ENCODE data around the gene PPP1R14D.

PPP1R14D gene

GRCh38 chr15:40829115-40829514, 607 bp upstream of the PPP1R14D start:
- H3K27ac ChIP-seq: no peak overlapping the region
- CTCF ChIA-PET: interaction anchor here (1.6 kb wide), 1 partner anchor 65 kb away, joined by 6 read pairs; the partner anchor contains the start of gene VPS18
- POLR2A ChIA-PET (ENCODE audit: low non-redundant PET): no interaction called here
- TF ChIP-seq, protein P1, sequence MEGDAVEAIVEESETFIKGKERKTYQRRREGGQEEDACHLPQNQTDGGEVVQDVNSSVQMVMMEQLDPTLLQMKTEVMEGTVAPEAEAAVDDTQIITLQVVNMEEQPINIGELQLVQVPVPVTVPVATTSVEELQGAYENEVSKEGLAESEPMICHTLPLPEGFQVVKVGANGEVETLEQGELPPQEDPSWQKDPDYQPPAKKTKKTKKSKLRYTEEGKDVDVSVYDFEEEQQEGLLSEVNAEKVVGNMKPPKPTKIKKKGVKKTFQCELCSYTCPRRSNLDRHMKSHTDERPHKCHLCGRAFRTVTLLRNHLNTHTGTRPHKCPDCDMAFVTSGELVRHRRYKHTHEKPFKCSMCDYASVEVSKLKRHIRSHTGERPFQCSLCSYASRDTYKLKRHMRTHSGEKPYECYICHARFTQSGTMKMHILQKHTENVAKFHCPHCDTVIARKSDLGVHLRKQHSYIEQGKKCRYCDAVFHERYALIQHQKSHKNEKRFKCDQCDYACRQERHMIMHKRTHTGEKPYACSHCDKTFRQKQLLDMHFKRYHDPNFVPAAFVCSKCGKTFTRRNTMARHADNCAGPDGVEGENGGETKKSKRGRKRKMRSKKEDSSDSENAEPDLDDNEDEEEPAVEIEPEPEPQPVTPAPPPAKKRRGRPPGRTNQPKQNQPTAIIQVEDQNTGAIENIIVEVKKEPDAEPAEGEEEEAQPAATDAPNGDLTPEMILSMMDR (conservative IDR thresholded peaks at IDR 0.05; ENCODE audit: low read depth): no peak
- DNase-seq (ENCODE audit: low spot score): no peak

DNA sequence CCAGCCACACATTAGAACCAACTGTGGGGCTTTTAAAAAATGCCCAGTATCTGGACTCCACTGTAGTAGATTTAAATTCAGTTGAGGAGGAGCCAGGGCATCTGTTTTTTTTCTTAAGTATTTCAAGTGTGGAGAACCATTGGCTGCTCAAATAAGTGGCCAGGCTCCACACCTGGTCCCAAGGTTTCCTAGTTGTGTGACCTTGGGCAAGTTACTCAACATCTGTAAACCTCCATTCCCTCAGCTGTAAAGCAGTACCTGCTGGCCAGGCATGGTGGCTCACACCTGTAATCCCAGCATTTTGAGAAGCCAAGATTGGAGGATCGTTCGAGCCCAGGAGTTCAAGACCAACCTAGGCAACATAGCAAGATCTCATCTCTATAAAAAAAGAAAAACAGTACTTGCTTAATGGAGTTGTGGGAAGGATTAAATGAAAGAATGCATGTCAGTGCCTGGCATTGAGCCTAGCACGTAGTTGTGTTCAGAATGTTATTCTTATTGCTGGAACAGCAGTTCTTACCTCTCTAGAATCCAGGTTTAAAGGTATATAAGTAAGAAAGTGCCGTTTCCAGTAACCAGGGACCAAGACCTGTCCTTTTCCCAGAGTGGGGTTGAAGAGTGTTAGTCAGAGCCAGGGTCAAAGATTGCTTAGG, 2.0 kb downstream of the PPP1R14D start:
- H3K27ac ChIP-seq: no peak overlapping the region
- no peak for DNase-seq (ENCODE audit: low spot score)
- TF ChIP-seq, protein P1 (conservative IDR thresholded peaks at IDR 0.05; ENCODE audit: low read depth): no peak
- CTCF ChIA-PET: interaction anchor here (0.7 kb wide), 1 partner anchor 33 kb away, joined by 6 read pairs; no protein-coding TSS in a partner anchor
- POLR2A ChIA-PET (ENCODE audit: low non-redundant PET): no interaction called here

GRCh38 chr15:40825661-40826422, 2.7 kb downstream of the PPP1R14D start:
- CTCF ChIA-PET: no interaction called here
- TF ChIP-seq, protein P1 (conservative IDR thresholded peaks at IDR 0.05; ENCODE audit: low read depth): no peak
- no peak for DNase-seq (ENCODE audit: low spot score)
- POLR2A ChIA-PET (ENCODE audit: low non-redundant PET): no interaction called here
- no peak overlapping the region for H3K27ac ChIP-seq

DNA sequence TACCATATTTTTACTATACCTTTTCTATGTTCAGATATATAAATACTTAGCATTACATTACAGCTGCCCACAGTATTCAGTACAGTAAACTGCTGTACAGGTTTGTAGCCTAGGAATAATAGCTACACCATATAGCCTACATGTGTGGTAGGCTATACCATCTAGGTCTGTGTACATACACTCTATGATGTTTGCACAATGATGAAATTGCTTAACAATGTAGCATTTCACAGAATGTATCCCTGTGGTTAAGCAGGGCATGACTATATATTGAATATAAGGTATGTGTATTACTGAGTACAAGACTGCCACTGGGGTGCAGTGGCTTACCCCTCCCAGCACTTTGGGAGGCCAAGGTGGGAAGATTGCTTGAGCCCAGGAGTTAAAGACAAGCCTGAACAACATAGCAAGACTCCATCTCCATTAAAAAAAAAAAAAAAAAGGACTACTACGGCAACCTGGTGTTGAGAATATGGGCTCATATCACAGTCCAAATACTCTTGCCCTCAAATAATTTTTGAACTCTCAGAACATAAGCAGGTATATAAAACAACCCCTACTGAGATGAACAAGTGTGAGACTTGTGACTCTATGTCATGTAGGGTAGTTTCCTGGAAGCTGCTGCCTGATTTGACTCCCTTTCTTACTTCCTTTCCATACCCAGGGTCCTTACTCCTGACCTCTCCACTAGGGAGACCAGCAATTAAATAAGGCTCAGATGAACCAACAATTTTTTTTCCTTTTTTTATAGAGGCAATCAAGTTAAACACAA, 4.8 kb downstream of the PPP1R14D start:
- DNase-seq (ENCODE audit: low spot score): no peak
- ChIA-PET CTCF (interaction anchor here (1.2 kb wide), 1 partner anchor 34 kb away, joined by 4 read pairs; no protein-coding TSS in a partner anchor), POLR2A (ENCODE audit: low non-redundant PET) (no interaction called here)
- H3K27ac ChIP-seq: no peak overlapping the region
- TF ChIP-seq, protein P1 (conservative IDR thresholded peaks at IDR 0.05; ENCODE audit: low read depth): no peak

DNA sequence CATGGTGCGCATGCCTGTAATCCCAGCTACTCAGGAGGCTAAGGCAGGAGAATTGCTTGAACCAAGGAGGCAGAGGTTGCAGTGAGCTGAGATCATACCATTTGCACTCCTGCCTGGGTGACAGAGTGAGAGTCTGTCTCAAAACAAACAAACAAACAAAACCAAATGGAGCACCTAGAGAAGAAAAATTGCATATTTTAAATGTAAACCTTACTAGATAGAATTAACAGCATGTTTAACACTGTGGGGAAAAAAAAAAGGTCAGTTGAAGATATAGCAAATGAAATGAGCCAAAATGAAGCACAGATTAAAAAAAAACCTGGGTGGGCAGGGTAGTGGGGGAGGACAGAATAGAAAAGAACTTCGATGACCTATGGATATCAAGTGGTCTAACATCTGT, 7.3 kb downstream of the PPP1R14D start:
- no peak for DNase-seq (ENCODE audit: low spot score)
- ChIA-PET CTCF (interaction anchor here (0.7 kb wide), 1 partner anchor 22 kb away, joined by 3 read pairs; no protein-coding TSS in a partner anchor), POLR2A (ENCODE audit: low non-redundant PET) (no interaction called here)
- TF ChIP-seq, protein P1 (conservative IDR thresholded peaks at IDR 0.05; ENCODE audit: low read depth): no peak
- H3K27ac ChIP-seq: no peak overlapping the region

GRCh38 chr15:40819048-40819447, 9.5 kb downstream of the PPP1R14D start:
- no peak for DNase-seq (ENCODE audit: low spot score)
- ChIA-PET CTCF (no interaction called here), POLR2A (ENCODE audit: low non-redundant PET) (no interaction called here)
- H3K27ac ChIP-seq: no peak overlapping the region
- TF ChIP-seq, protein P1 (conservative IDR thresholded peaks at IDR 0.05; ENCODE audit: low read depth): no peak
